ENCODE data around the gene TPI1.

DNA sequence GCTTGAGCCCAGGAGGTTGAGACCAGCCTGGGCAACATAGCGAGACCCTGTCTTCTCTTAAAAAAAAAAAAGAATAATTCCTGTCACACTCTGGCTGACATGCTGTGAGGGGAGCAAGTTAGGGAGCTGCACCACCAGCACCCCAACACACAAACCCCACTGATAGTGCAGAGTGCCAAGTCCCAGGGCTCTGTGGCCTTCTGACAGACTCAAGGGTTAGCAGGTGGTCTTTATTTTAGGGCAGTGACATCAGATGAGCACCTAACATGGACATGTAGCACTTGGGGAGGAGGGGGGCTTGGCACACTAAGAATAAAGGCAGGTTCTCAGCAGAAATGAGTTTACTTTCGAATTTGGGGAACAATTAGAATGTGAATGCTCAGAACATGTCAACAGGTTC, 8.5 kb upstream of the TPI1 start:
- TF ChIP-seq, protein P1, sequence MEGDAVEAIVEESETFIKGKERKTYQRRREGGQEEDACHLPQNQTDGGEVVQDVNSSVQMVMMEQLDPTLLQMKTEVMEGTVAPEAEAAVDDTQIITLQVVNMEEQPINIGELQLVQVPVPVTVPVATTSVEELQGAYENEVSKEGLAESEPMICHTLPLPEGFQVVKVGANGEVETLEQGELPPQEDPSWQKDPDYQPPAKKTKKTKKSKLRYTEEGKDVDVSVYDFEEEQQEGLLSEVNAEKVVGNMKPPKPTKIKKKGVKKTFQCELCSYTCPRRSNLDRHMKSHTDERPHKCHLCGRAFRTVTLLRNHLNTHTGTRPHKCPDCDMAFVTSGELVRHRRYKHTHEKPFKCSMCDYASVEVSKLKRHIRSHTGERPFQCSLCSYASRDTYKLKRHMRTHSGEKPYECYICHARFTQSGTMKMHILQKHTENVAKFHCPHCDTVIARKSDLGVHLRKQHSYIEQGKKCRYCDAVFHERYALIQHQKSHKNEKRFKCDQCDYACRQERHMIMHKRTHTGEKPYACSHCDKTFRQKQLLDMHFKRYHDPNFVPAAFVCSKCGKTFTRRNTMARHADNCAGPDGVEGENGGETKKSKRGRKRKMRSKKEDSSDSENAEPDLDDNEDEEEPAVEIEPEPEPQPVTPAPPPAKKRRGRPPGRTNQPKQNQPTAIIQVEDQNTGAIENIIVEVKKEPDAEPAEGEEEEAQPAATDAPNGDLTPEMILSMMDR (IDR thresholded peaks at IDR 0.05) = no peak
- TF ChIP-seq POLR2A (IDR thresholded peaks at IDR 0.05) = no peak
- no peak for TF ChIP-seq POLR2AphosphoS5 (IDR thresholded peaks at IDR 0.05)

All from prostate gland (tissue), 2 donors.